Testis (tissue), 3 donors: Measurements from ENCODE around the gene IER3. TPM values are rescaled to one million over a fixed set of nuclear protein-coding genes. Genes with fewer than 3 reads are reported as not detected.

ENCODE experiments used
- DNase-seq: peaks from one replicate; pipeline ENCODE4 v3.0.0-alpha.2; 2019
- H3K27ac ChIP-seq, 2 donors: fragments of 200-600 bp; sonication (generic); one replicate each; pipeline ENCODE4 v1.5.1; 2019
- H3K27me3 ChIP-seq: fragments of 200-600 bp; sonication (generic); one replicate; pipeline ENCODE4 v1.5.1; 2019
- H3K36me3 ChIP-seq: fragments of 200-600 bp; sonication (generic); one replicate; pipeline ENCODE4 v1.5.1; 2017; ENCODE audit warnings: low read depth; ENCODE audit errors: missing control alignments
- H3K4me1 ChIP-seq: fragments of 200-600 bp; sonication (generic); one replicate; pipeline ENCODE4 v1.5.1; 2019
- H3K4me3 ChIP-seq, 2 donors: fragments of 200-600 bp; sonication (generic); one replicate each; pipeline ENCODE4 v1.5.1; 2017 to 2019
- H3K9me3 ChIP-seq: fragments of 200-600 bp; sonication (generic); one replicate; pipeline ENCODE4 v1.5.1; 2017
- CTCF ChIP-seq, 3 experiments: fragments of 450-650 bp in 2 of 3; fragments of 200-600 bp in 1 of 3; sonication (generic) in 1 of 3; IDR thresholded peaks; one replicate each; pipeline ENCODE4 v1.5.1; 2016 to 2019; ENCODE audit warnings: antibody characterized with exemption in 3 of 3, mild to moderate bottlenecking in 2 of 3, moderate library complexity in 1 of 3
- POLR2A ChIP-seq: fragments of 450-650 bp; IDR thresholded peaks from one replicate; pipeline ENCODE4 v1.6.1; 2017; ENCODE audit warnings: antibody characterized with exemption, mild to moderate bottlenecking, moderate library complexity
- WGBS, 2 donors: methylation state at CpG; one replicate each; pipeline ENCODE4 v1.1.5; 2018; 5-methylcytosine and 5-hydroxymethylcytosine counted together
- intact Hi-C: fragments of 100-400 bp; cut with DNase I; formaldehyde crosslinking; loops from one replicate; pipeline ENCODE4 v1.15.1; 2023; ENCODE audit warnings: low total_unique reads
- polyA plus RNA-seq: library from polyadenylated mRNA; stranded (reverse); fragments of 350-450 nt; fragmentation: Illumina TruSeq; extraction: RNeasy Lipid Tissue Mini Kit (QIAGEN cat#74804); gene quantifications from one replicate; pipeline ENCODE4 v1.2.3, GENCODE V29; 2014; ENCODE audit warnings: low read depth, low replicate concordance; ENCODE audit not compliant: insufficient read depth
- total RNA-seq, 2 donors: library from RNA; depleted of rRNA; stranded (reverse); fragments of >200 nt; gene quantifications; one replicate each; pipeline ENCODE4 v1.2.3, GENCODE V29; 2016

IER3 gene
- total and polyA plus RNA-seq, 3 donors from 2014 or later = 1.4 to 11.1 (median 7.7) TPM

GRCh38 chr6:30738532-30738931, 5.8 kb downstream of the IER3 start:
- H3K9me3 ChIP-seq = no peaks in the 10 kb centered on the region
- no peak for DNase-seq
- no peaks in the 10 kb centered on the region for H3K36me3 ChIP-seq
- no peak overlapping the region for H3K27ac ChIP-seq
- H3K27me3 ChIP-seq = no peaks in the 10 kb centered on the region
- peaks cover 16% of the 10 kb centered on the region for H3K4me1 ChIP-seq
- intact Hi-C loops = no loop called here
- TF ChIP-seq POLR2A (no peak), CTCF (IDR thresholded peaks at IDR 0.05) (no peak)
- 88 to 89% methylated on average over 6 of the region's 6 CpGs for WGBS, 2 donors
- no peak overlapping the region for H3K4me3 ChIP-seq

GRCh38 chr6:30735668-30736314, 8.6 kb downstream of the IER3 start:
- TF ChIP-seq CTCF (IDR thresholded peaks at IDR 0.05) (no peak), POLR2A (no peak)
- WGBS, 2 donors = 88% methylated on average over 8 of the region's 8 CpGs
- DNase-seq = no peak
- intact Hi-C loops = no loop called here
- no peak overlapping the region for H3K27ac ChIP-seq
- H3K9me3 ChIP-seq = no peaks in the 10 kb centered on the region
- no peaks in the 10 kb centered on the region for H3K4me1 ChIP-seq
- no peaks in the 10 kb centered on the region for H3K36me3 ChIP-seq
- no peak overlapping the region for H3K4me3 ChIP-seq
- H3K27me3 ChIP-seq = no peaks in the 10 kb centered on the region

- TF ChIP-seq CTCF (IDR thresholded peaks at IDR 0.05) (no peak), POLR2A (no peak)
- Histone ChIP-seq H3K27ac (no peak overlapping the region), H3K36me3 (no peaks in the 10 kb centered on the region), H3K4me1 (no peaks in the 10 kb centered on the region), H3K9me3 (no peaks in the 10 kb centered on the region), H3K27me3 (no peaks in the 10 kb centered on the region), H3K4me3 (no peak overlapping the region)
- DNase-seq = no peak
- WGBS, 2 donors = 88 to 92% methylated on average over 12 of the region's 12 CpGs
- intact Hi-C loops = no loop called here
These were observed 12.0 kb downstream of the IER3 start for GRCh38 chr6:30732237-30732943.

GRCh38 chr6:30730601-30731435, 13.5 kb downstream of the IER3 start:
- Histone ChIP-seq H3K9me3 (no peaks in the 10 kb centered on the region), H3K36me3 (no peaks in the 10 kb centered on the region), H3K27ac (no peak overlapping the region), H3K27me3 (no peaks in the 10 kb centered on the region), H3K4me3 (no peak overlapping the region), H3K4me1 (peaks cover 2% of the 10 kb centered on the region)
- 44 to 55% methylated on average over 19 to 30 of the region's 30 CpGs for WGBS, 2 donors
- TF ChIP-seq CTCF (IDR thresholded peaks at IDR 0.05) = peak; percentile 48 to 54 (median 52)
- no peak for TF ChIP-seq POLR2A
- intact Hi-C loops = no loop called here
- peak; percentile 83 for DNase-seq
